GM23338 (cell line): ENCODE results near the gene RBM45. TPM values are rescaled to one million over a fixed set of nuclear protein-coding genes. Genes with fewer than 3 reads are reported as not detected.

Source experiments
- ATAC-seq: fragments of 200-7000 bp; cut with Tn5 transposase; 3 replicates; pipeline ENCODE4 v1.9.1; 2020
- DNase-seq: peaks from one replicate; pipeline ENCODE4 v3.0.0-alpha.2; 2015; ENCODE audit warnings: low spot score
- H2AFZ ChIP-seq: fragments of 200-600 bp; sonication (generic); 2 replicates; pipeline ENCODE4 v1.8.0; 2016; ENCODE audit warnings: antibody characterized with exemption, mild to moderate bottlenecking, moderate library complexity
- H3F3A ChIP-seq: fragments of 200-600 bp; sonication (generic); replicated peaks from 2 replicates; pipeline ENCODE4 v1.8.0; 2017; ENCODE audit warnings: antibody characterized with exemption, mixed run types, low read depth
- H3K27ac ChIP-seq: fragments of 200-600 bp; sonication (generic); 2 replicates; pipeline ENCODE4 v1.6.1; 2016; ENCODE audit warnings: low read depth
- H3K27me3 ChIP-seq: fragments of 200-600 bp; sonication (generic); 2 replicates; pipeline ENCODE4 v1.8.0; 2016; ENCODE audit warnings: mild to moderate bottlenecking, mixed run types, moderate library complexity; ENCODE audit not compliant: insufficient read depth
- H3K36me3 ChIP-seq: fragments of 200-600 bp; sonication (generic); 2 replicates; pipeline ENCODE4 v1.8.0; 2016; ENCODE audit warnings: mild to moderate bottlenecking; ENCODE audit not compliant: insufficient read depth
- H3K4me1 ChIP-seq: fragments of 200-600 bp; sonication (generic); 2 replicates; pipeline ENCODE4 v1.8.0; 2016; ENCODE audit warnings: mild to moderate bottlenecking, moderate library complexity; ENCODE audit not compliant: insufficient read depth
- H3K4me2 ChIP-seq: fragments of 200-600 bp; sonication (generic); 2 replicates; pipeline ENCODE4 v1.7.1; 2017; ENCODE audit warnings: mixed run types
- H3K4me3 ChIP-seq: fragments of 200-600 bp; sonication (generic); 2 replicates; pipeline ENCODE4 v1.6.1; 2016; ENCODE audit warnings: mixed run types
- H3K79me2 ChIP-seq: fragments of 200-600 bp; sonication (generic); replicated peaks from 2 replicates; pipeline ENCODE4 v1.8.0; 2017; ENCODE audit warnings: mild to moderate bottlenecking; ENCODE audit not compliant: insufficient read depth
- H3K9me2 ChIP-seq: fragments of 200-600 bp; sonication (generic); 2 replicates; pipeline ENCODE4 v1.8.0; 2017; ENCODE audit not compliant: insufficient read depth
- H4K20me1 ChIP-seq: fragments of 200-600 bp; sonication (generic); replicated peaks from 2 replicates; pipeline ENCODE4 v1.8.0; 2017; ENCODE audit warnings: mild to moderate bottlenecking; ENCODE audit not compliant: insufficient read depth
- H3K27ac Mint-ChIP-seq: 2 replicates; pipeline ENCODE4 v1.8.0; 2020; ENCODE audit warnings: inconsistent platforms, mild to moderate bottlenecking, moderate library complexity, mixed read lengths
- H3K27me3 Mint-ChIP-seq: 3 replicates; pipeline ENCODE4 v1.8.0; 2022; ENCODE audit warnings: low read depth, mild to moderate bottlenecking, moderate library complexity, mixed read lengths, inconsistent platforms; ENCODE audit not compliant: insufficient read depth, poor library complexity
- H3K36me3 Mint-ChIP-seq: 3 replicates; pipeline ENCODE4 v1.8.0; 2021; ENCODE audit warnings: low read depth, mild to moderate bottlenecking, inconsistent platforms, moderate library complexity, mixed read lengths
- H3K4me1 Mint-ChIP-seq: 3 replicates; pipeline ENCODE4 v1.8.0; 2020; ENCODE audit warnings: mild to moderate bottlenecking, inconsistent platforms, mixed read lengths
- H3K4me3 Mint-ChIP-seq: 3 replicates; pipeline ENCODE4 v1.8.0; 2021; ENCODE audit warnings: moderate library complexity, mild to moderate bottlenecking, inconsistent platforms, mixed read lengths
- H3K9me3 Mint-ChIP-seq: 3 replicates; pipeline ENCODE4 v1.8.0; 2020; ENCODE audit warnings: moderate library complexity, mild to moderate bottlenecking, inconsistent platforms, mixed read lengths
- CREB1 ChIP-seq: fragments of 250-450 bp; sonication (Bioruptor Pico); IDR thresholded peaks from 2 replicates; pipeline ENCODE4 v1.5.0; 2020; ENCODE audit warnings: low read depth, mild to moderate bottlenecking, moderate library complexity
- EZH2 ChIP-seq: fragments of 200-600 bp; sonication (generic); IDR thresholded peaks from one replicate; pipeline ENCODE4 v1.8.0; 2017; ENCODE audit warnings: antibody characterized with exemption, mild to moderate bottlenecking, low read depth; ENCODE audit not compliant: unreplicated experiment
- EZH2phosphoT487 ChIP-seq: fragments of 200-600 bp; sonication (generic); IDR thresholded peaks from one replicate; pipeline ENCODE4 v1.8.1; 2018; ENCODE audit warnings: antibody characterized with exemption; ENCODE audit not compliant: unreplicated experiment
- JUNB ChIP-seq: IDR thresholded peaks from one replicate; pipeline ENCODE4 v1.6.1; 2016; ENCODE audit warnings: antibody characterized with exemption; ENCODE audit not compliant: unreplicated experiment
- NANOG ChIP-seq: IDR thresholded peaks from 2 replicates; pipeline ENCODE4 v1.6.1; 2016; ENCODE audit warnings: antibody characterized with exemption, borderline replicate concordance
- POLR2AphosphoS5 ChIP-seq: IDR thresholded peaks from 2 replicates; pipeline ENCODE4 v1.6.1; 2016; ENCODE audit warnings: antibody characterized with exemption, low read depth
- STAT1 ChIP-seq: IDR thresholded peaks from one replicate; pipeline ENCODE4 v1.6.1; 2016; ENCODE audit warnings: antibody characterized with exemption; ENCODE audit not compliant: unreplicated experiment
- ZNF114 ChIP-seq: fragments of 250-450 bp; sonication (Bioruptor Pico); IDR thresholded peaks from 2 replicates; pipeline ENCODE4 v1.5.0; 2020; ENCODE audit warnings: mild to moderate bottlenecking, moderate library complexity
- ZNF331 ChIP-seq: fragments of 250-450 bp; sonication (Bioruptor Pico); IDR thresholded peaks from 2 replicates; pipeline ENCODE4 v1.5.0; 2020; ENCODE audit warnings: low read depth, mild to moderate bottlenecking, moderate library complexity
- polyA plus RNA-seq: library from polyadenylated mRNA; unstranded; fragments of >200 nt; fragmentation: Nextera tagmentation; extraction: Ambion mirVana; gene quantifications from 2 replicates; pipeline ENCODE4 v1.2.1, GENCODE V29; 2016
- total RNA-seq: library from RNA; depleted of rRNA; stranded (reverse); fragments of >200 nt; shearing (Covaris generic); gene quantifications from 2 replicates; pipeline ENCODE4 v1.2.3, GENCODE V29; 2014
- TF ChIP-seq, protein P1 (sequence below): IDR thresholded peaks from 2 replicates; pipeline ENCODE4 v1.6.1; 2016; ENCODE audit warnings: antibody characterized with exemption
- TF ChIP-seq, protein P2 (sequence below): fragments of 250-450 bp; sonication (Bioruptor Pico); IDR thresholded peaks from 2 replicates; pipeline ENCODE4 v1.5.0; 2020; ENCODE audit warnings: mild to moderate bottlenecking, moderate library complexity
- TF ChIP-seq, protein P3 (sequence below): IDR thresholded peaks from one replicate; pipeline ENCODE4 v1.6.1; 2018; ENCODE audit warnings: antibody characterized with exemption; ENCODE audit not compliant: unreplicated experiment
- TF ChIP-seq, protein P4 (sequence below), 2 experiments: fragments of 200-600 bp in 1 of 2; sonication (generic) in 1 of 2; conservative IDR thresholded peaks; 2 replicates each; pipeline versions ENCODE4 v1.5.1 to v1.6.1; 2016 to 2017; ENCODE audit warnings: antibody characterized with exemption in 2 of 2, low read depth in 2 of 2, mild to moderate bottlenecking in 2 of 2, moderate library complexity in 1 of 2

Gene RBM45
- total and polyA plus RNA-seq, 2 experiments from 2014 or later: 15.8 to 17.1 TPM

DNA sequence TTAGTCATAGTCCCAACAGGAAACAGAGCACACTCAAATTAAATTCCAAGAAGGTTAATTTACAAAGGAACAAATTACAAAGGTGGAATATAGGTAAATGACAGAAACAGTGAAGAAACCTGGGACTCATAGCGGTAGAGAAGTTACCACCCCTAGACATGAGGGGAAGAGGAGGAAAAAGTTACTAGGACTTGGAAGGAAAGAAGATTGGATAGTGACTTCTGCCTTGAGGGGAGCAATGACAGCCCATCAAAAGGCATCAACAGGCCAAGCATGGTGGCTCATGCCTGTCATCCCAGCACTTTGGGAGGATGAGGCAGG lies 37.3 kb upstream of the RBM45 start:
- H4K20me1 ChIP-seq: no peaks in the 10 kb centered on the region
- no peak overlapping the region for H3K27ac Mint-ChIP-seq
- H3K4me1 Mint-ChIP-seq: peaks cover 9% of the 10 kb centered on the region
- DNase-seq (no peak), ATAC-seq (no peak)
- no peaks in the 10 kb centered on the region for H3K36me3 ChIP-seq
- peaks cover 33% of the 10 kb centered on the region for H3K27me3 ChIP-seq
- H3F3A ChIP-seq: no peaks in the 10 kb centered on the region
- no peaks in the 10 kb centered on the region; the same call in 2 of the 3 replicates for H3K9me3 Mint-ChIP-seq
- no peak overlapping the region for H3K4me2 ChIP-seq
- TF ChIP-seq, protein P1, sequence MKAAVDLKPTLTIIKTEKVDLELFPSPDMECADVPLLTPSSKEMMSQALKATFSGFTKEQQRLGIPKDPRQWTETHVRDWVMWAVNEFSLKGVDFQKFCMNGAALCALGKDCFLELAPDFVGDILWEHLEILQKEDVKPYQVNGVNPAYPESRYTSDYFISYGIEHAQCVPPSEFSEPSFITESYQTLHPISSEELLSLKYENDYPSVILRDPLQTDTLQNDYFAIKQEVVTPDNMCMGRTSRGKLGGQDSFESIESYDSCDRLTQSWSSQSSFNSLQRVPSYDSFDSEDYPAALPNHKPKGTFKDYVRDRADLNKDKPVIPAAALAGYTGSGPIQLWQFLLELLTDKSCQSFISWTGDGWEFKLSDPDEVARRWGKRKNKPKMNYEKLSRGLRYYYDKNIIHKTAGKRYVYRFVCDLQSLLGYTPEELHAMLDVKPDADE: no peak
- TF ChIP-seq ZNF114 (CRISPR knock-in tag) (no peak), EZH2 (no peak), JUNB (no peak), STAT1 (no peak), ZNF331 (CRISPR knock-in tag) (no peak), CREB1 (CRISPR knock-in tag) (no peak), NANOG (no peak), EZH2phosphoT487 (no peak), POLR2AphosphoS5 (no peak)
- TF ChIP-seq, protein P2, sequence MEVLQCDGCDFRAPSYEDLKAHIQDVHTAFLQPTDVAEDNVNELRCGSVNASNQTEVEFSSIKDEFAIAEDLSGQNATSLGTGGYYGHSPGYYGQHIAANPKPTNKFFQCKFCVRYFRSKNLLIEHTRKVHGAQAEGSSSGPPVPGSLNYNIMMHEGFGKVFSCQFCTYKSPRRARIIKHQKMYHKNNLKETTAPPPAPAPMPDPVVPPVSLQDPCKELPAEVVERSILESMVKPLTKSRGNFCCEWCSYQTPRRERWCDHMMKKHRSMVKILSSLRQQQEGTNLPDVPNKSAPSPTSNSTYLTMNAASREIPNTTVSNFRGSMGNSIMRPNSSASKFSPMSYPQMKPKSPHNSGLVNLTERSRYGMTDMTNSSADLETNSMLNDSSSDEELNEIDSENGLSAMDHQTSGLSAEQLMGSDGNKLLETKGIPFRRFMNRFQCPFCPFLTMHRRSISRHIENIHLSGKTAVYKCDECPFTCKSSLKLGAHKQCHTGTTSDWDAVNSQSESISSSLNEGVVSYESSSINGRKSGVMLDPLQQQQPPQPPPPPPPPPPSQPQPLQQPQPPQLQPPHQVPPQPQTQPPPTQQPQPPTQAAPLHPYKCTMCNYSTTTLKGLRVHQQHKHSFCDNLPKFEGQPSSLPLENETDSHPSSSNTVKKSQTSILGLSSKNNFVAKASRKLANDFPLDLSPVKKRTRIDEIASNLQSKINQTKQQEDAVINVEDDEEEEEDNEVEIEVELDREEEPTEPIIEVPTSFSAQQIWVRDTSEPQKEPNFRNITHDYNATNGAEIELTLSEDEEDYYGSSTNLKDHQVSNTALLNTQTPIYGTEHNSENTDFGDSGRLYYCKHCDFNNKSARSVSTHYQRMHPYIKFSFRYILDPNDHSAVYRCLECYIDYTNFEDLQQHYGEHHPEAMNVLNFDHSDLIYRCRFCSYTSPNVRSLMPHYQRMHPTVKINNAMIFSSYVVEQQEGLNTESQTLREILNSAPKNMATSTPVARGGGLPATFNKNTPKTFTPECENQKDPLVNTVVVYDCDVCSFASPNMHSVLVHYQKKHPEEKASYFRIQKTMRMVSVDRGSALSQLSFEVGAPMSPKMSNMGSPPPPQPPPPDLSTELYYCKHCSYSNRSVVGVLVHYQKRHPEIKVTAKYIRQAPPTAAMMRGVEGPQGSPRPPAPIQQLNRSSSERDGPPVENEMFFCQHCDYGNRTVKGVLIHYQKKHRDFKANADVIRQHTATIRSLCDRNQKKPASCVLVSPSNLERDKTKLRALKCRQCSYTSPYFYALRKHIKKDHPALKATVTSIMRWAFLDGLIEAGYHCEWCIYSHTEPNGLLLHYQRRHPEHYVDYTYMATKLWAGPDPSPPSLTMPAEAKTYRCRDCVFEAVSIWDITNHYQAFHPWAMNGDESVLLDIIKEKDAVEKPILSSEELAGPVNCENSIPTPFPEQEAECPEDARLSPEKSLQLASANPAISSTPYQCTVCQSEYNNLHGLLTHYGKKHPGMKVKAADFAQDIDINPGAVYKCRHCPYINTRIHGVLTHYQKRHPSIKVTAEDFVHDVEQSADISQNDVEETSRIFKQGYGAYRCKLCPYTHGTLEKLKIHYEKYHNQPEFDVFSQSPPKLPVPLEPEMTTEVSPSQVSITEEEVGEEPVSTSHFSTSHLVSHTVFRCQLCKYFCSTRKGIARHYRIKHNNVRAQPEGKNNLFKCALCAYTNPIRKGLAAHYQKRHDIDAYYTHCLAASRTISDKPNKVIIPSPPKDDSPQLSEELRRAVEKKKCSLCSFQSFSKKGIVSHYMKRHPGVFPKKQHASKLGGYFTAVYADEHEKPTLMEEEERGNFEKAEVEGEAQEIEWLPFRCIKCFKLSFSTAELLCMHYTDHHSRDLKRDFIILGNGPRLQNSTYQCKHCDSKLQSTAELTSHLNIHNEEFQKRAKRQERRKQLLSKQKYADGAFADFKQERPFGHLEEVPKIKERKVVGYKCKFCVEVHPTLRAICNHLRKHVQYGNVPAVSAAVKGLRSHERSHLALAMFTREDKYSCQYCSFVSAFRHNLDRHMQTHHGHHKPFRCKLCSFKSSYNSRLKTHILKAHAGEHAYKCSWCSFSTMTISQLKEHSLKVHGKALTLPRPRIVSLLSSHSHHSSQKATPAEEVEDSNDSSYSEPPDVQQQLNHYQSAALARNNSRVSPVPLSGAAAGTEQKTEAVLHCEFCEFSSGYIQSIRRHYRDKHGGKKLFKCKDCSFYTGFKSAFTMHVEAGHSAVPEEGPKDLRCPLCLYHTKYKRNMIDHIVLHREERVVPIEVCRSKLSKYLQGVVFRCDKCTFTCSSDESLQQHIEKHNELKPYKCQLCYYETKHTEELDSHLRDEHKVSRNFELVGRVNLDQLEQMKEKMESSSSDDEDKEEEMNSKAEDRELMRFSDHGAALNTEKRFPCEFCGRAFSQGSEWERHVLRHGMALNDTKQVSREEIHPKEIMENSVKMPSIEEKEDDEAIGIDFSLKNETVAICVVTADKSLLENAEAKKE (CRISPR knock-in tag): no peak
- TF ChIP-seq, protein P3, sequence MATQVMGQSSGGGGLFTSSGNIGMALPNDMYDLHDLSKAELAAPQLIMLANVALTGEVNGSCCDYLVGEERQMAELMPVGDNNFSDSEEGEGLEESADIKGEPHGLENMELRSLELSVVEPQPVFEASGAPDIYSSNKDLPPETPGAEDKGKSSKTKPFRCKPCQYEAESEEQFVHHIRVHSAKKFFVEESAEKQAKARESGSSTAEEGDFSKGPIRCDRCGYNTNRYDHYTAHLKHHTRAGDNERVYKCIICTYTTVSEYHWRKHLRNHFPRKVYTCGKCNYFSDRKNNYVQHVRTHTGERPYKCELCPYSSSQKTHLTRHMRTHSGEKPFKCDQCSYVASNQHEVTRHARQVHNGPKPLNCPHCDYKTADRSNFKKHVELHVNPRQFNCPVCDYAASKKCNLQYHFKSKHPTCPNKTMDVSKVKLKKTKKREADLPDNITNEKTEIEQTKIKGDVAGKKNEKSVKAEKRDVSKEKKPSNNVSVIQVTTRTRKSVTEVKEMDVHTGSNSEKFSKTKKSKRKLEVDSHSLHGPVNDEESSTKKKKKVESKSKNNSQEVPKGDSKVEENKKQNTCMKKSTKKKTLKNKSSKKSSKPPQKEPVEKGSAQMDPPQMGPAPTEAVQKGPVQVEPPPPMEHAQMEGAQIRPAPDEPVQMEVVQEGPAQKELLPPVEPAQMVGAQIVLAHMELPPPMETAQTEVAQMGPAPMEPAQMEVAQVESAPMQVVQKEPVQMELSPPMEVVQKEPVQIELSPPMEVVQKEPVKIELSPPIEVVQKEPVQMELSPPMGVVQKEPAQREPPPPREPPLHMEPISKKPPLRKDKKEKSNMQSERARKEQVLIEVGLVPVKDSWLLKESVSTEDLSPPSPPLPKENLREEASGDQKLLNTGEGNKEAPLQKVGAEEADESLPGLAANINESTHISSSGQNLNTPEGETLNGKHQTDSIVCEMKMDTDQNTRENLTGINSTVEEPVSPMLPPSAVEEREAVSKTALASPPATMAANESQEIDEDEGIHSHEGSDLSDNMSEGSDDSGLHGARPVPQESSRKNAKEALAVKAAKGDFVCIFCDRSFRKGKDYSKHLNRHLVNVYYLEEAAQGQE: no peak
- TF ChIP-seq, protein P4, sequence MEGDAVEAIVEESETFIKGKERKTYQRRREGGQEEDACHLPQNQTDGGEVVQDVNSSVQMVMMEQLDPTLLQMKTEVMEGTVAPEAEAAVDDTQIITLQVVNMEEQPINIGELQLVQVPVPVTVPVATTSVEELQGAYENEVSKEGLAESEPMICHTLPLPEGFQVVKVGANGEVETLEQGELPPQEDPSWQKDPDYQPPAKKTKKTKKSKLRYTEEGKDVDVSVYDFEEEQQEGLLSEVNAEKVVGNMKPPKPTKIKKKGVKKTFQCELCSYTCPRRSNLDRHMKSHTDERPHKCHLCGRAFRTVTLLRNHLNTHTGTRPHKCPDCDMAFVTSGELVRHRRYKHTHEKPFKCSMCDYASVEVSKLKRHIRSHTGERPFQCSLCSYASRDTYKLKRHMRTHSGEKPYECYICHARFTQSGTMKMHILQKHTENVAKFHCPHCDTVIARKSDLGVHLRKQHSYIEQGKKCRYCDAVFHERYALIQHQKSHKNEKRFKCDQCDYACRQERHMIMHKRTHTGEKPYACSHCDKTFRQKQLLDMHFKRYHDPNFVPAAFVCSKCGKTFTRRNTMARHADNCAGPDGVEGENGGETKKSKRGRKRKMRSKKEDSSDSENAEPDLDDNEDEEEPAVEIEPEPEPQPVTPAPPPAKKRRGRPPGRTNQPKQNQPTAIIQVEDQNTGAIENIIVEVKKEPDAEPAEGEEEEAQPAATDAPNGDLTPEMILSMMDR (conservative IDR thresholded peaks at IDR 0.05; ENCODE audit: low read depth in 2 of 2): no peak
- no peak overlapping the region for H2AFZ ChIP-seq
- no peaks in the 10 kb centered on the region for H3K36me3 Mint-ChIP-seq
- H3K79me2 ChIP-seq: no peaks in the 10 kb centered on the region
- peaks cover 15% of the 10 kb centered on the region for H3K27me3 Mint-ChIP-seq
- no peak overlapping the region for H3K4me3 ChIP-seq
- peaks cover 6% of the 10 kb centered on the region; the same call in 1 of the 2 replicates for H3K4me1 ChIP-seq
- H3K27ac ChIP-seq: no peak overlapping the region
- H3K4me3 Mint-ChIP-seq: no peak overlapping the region
- peaks cover 7% of the 10 kb centered on the region; the same call in 1 of the 2 replicates for H3K9me2 ChIP-seq
